DOHH2 (cell line): Measurements from ENCODE around the gene STK11.

Experiments used
- H3F3A ChIP-seq: fragments of 200-600 bp; sonication (generic), shearing (Covaris generic); 2 replicates; pipeline ENCODE4 v1.6.0; 2016; ENCODE audit warnings: antibody characterized with exemption, mild to moderate bottlenecking; ENCODE audit not compliant: control insufficient read depth, insufficient read depth
- H3K27ac ChIP-seq: fragments of 200-600 bp; sonication (generic); 2 replicates; pipeline ENCODE4 v1.5.1; 2014; ENCODE audit warnings: low read depth, mild to moderate bottlenecking, low read length, moderate library complexity
- H3K27me3 ChIP-seq: fragments of 200-600 bp; sonication (generic); 2 replicates; pipeline ENCODE4 v1.6.1; 2014; ENCODE audit warnings: mild to moderate bottlenecking, low read length, mixed read lengths; ENCODE audit not compliant: control insufficient read depth
- H3K36me3 ChIP-seq: fragments of 200-600 bp; sonication (generic); 2 replicates; pipeline ENCODE4 v1.6.1; 2014; ENCODE audit warnings: mild to moderate bottlenecking, low read length, moderate library complexity, mixed read lengths; ENCODE audit not compliant: control insufficient read depth
- H3K4me1 ChIP-seq: fragments of 200-600 bp; sonication (generic); 2 replicates; pipeline ENCODE4 v1.6.1; 2014; ENCODE audit warnings: mild to moderate bottlenecking, low read length, mixed read lengths; ENCODE audit not compliant: control insufficient read depth
- H3K4me2 ChIP-seq: fragments of 200-600 bp; sonication (generic); 2 replicates; pipeline ENCODE4 v1.6.0; 2014; ENCODE audit warnings: mild to moderate bottlenecking, low read length, moderate library complexity
- H3K4me3 ChIP-seq: fragments of 200-600 bp; sonication (generic); 2 replicates; pipeline ENCODE4 v1.5.1; 2014; ENCODE audit warnings: mild to moderate bottlenecking, low read length, mixed read lengths
- H3K79me2 ChIP-seq: fragments of 200-600 bp; sonication (generic); 2 replicates; pipeline ENCODE4 v1.6.1; 2014; ENCODE audit warnings: mild to moderate bottlenecking, low read length, mixed read lengths; ENCODE audit not compliant: control insufficient read depth
- H3K9me2 ChIP-seq: fragments of 200-600 bp; sonication (generic); replicated peaks from 2 replicates; pipeline ENCODE4 v1.6.1; 2014; ENCODE audit warnings: mild to moderate bottlenecking, low read length, mixed read lengths; ENCODE audit not compliant: control insufficient read depth
- H3K9me3 ChIP-seq: fragments of 200-600 bp; sonication (generic); 2 replicates; pipeline ENCODE4 v1.6.1; 2014; ENCODE audit warnings: antibody characterized with exemption, low read length, mixed read lengths; ENCODE audit not compliant: control insufficient read depth, insufficient read depth
- H4K20me1 ChIP-seq: fragments of 200-600 bp; sonication (generic); 2 replicates; pipeline ENCODE4 v1.6.0; 2014; ENCODE audit warnings: low read depth, mild to moderate bottlenecking, antibody characterized with exemption, low read length, moderate library complexity; ENCODE audit not compliant: control insufficient read depth, insufficient read depth
- EZH2phosphoT487 ChIP-seq: fragments of 200-600 bp; sonication (generic); IDR thresholded peaks from 2 replicates; pipeline ENCODE4 v1.6.1; 2017; ENCODE audit warnings: borderline replicate concordance, mild to moderate bottlenecking, antibody characterized with exemption, low read length, moderate library complexity, mixed read lengths
- TF ChIP-seq, protein P1 (sequence below): fragments of 200-600 bp; sonication (generic); IDR thresholded peaks from one replicate; pipeline ENCODE4 v1.5.1; 2014; ENCODE audit warnings: antibody characterized with exemption, mild to moderate bottlenecking, low read depth, low read length; ENCODE audit not compliant: poor library complexity, severe bottlenecking

The STK11 gene

GRCh38 chr19:1251330-1252220, 46.0 kb downstream of the STK11 start:
- Histone ChIP-seq H3K4me1 (peaks cover 58% of the 10 kb centered on the region), H3K36me3 (peaks cover 65% of the 10 kb centered on the region), H3K79me2 (peaks cover 64% of the 10 kb centered on the region), H3K27ac (peak overlapping the region; percentile 94), H3K4me2 (peak overlapping the region; percentile 94), H3K9me3 (no peaks in the 10 kb centered on the region), H3K9me2 (no peaks in the 10 kb centered on the region), H3F3A (peaks cover 15% of the 10 kb centered on the region), H4K20me1 (peaks cover 11% of the 10 kb centered on the region; the same call in 1 of the 2 replicates), H3K27me3 (no peaks in the 10 kb centered on the region), H3K4me3 (peak overlapping the region; percentile 96)
- no peak for TF ChIP-seq EZH2phosphoT487

DNA sequence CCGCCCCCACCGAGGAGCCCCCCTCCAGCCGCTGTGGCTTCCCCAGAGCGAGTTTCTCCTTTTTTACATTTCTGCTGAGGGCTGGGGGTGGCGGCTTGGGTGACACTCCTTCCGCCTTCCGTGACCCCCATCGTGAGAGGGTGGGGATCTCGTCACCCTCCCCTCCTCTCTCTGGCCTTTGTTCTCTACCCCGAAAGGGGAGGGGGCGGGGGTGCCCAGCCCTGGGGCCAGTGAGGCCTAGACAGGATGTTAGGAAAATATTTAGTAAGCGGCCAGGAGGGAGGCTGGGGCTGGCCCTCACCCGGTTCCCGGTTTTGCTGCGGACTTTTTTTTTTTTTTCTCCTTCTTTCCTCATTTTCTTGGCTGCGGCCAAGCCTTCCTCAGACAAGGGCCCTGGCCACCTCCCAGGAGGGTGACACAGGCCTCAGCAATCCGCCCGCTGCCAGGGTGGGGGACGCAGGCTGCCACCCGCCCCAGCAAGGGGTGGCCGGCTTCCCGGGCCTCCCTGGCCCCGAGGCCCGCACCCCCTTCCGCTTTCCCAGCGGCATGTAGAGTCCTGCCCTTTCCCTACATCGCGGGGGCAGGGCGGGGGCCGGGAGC, 46.7 kb downstream of the STK11 start:
- Histone ChIP-seq H3K4me1 (peaks cover 65% of the 10 kb centered on the region), H4K20me1 (peaks cover 11% of the 10 kb centered on the region; the same call in 1 of the 2 replicates), H3K36me3 (peaks cover 71% of the 10 kb centered on the region), H3K27me3 (no peaks in the 10 kb centered on the region), H3K9me3 (no peaks in the 10 kb centered on the region), H3K27ac (peak overlapping the region; percentile 94), H3F3A (peaks cover 20% of the 10 kb centered on the region), H3K9me2 (no peaks in the 10 kb centered on the region), H3K79me2 (peaks cover 64% of the 10 kb centered on the region), H3K4me3 (peak overlapping the region; percentile 96), H3K4me2 (peak overlapping the region; percentile 94)
- TF ChIP-seq, protein P1, sequence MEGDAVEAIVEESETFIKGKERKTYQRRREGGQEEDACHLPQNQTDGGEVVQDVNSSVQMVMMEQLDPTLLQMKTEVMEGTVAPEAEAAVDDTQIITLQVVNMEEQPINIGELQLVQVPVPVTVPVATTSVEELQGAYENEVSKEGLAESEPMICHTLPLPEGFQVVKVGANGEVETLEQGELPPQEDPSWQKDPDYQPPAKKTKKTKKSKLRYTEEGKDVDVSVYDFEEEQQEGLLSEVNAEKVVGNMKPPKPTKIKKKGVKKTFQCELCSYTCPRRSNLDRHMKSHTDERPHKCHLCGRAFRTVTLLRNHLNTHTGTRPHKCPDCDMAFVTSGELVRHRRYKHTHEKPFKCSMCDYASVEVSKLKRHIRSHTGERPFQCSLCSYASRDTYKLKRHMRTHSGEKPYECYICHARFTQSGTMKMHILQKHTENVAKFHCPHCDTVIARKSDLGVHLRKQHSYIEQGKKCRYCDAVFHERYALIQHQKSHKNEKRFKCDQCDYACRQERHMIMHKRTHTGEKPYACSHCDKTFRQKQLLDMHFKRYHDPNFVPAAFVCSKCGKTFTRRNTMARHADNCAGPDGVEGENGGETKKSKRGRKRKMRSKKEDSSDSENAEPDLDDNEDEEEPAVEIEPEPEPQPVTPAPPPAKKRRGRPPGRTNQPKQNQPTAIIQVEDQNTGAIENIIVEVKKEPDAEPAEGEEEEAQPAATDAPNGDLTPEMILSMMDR = no peak
- no peak for TF ChIP-seq EZH2phosphoT487

- Histone ChIP-seq H3K4me2 (peak overlapping the region; percentile 94), H3K4me3 (peak overlapping the region; percentile 96), H3K79me2 (peaks cover 67% of the 10 kb centered on the region), H3K9me3 (no peaks in the 10 kb centered on the region), H3K36me3 (peaks cover 74% of the 10 kb centered on the region), H3K4me1 (peaks cover 66% of the 10 kb centered on the region), H3K27me3 (no peaks in the 10 kb centered on the region), H3F3A (peaks cover 25% of the 10 kb centered on the region), H4K20me1 (peaks cover 11% of the 10 kb centered on the region; the same call in 1 of the 2 replicates), H3K27ac (peak overlapping the region; percentile 94), H3K9me2 (no peaks in the 10 kb centered on the region)
- TF ChIP-seq, protein P1 = peak; percentile 34
- no peak for TF ChIP-seq EZH2phosphoT487
Measured at GRCh38 chr19:1252821-1253513, 47.4 kb downstream of the STK11 start.
